ENCODE results near the gene LRRC28. TPM values are rescaled to one million over a fixed set of nuclear protein-coding genes. Genes with fewer than 3 reads are reported as not detected.

Gene LRRC28
- total and polyA plus RNA-seq, 9 donors: 11.3 to 39.7 (median 19.6) TPM

DNA sequence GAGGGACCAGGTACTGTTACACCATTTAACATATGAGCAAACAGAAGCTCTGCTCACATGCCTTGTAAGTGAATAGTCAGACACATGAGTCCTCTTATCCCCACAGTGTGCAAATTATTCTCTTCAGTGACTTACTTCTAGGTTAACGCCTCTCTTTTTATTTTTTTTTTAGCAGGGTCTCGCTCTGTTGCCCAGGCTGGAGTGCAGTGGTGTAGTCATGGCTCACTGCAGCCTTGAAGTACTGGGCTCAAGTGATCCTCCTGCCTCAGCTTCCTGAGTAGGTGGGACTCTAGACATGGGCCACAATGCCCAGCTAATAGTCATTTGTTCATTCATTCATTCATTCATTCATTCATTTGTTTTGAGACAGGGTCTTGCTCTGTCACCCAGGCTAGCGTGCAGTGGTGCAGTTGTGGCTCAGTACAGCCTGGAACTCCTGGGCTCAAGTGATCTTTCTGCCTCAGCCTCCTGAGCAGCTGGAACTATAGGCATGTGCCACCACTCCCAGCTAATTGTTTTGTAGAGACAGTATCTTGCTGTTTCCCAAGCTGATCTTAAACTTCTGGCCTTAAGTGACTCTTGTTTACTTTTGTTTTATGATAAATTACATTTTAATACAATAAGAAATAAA, 94.7 kb downstream of the LRRC28 start:
- WGBS, 3 donors: 93 to 96% (median 94%) methylated on average over 3 of the region's 3 CpGs
- DNase-seq: no peak
- no peak overlapping the region for H3K27ac ChIP-seq
- no peaks in the 10 kb centered on the region for H3K36me3 ChIP-seq
- intact Hi-C loops (cut with DNase I): no loop called here
- TF ChIP-seq, protein P1, sequence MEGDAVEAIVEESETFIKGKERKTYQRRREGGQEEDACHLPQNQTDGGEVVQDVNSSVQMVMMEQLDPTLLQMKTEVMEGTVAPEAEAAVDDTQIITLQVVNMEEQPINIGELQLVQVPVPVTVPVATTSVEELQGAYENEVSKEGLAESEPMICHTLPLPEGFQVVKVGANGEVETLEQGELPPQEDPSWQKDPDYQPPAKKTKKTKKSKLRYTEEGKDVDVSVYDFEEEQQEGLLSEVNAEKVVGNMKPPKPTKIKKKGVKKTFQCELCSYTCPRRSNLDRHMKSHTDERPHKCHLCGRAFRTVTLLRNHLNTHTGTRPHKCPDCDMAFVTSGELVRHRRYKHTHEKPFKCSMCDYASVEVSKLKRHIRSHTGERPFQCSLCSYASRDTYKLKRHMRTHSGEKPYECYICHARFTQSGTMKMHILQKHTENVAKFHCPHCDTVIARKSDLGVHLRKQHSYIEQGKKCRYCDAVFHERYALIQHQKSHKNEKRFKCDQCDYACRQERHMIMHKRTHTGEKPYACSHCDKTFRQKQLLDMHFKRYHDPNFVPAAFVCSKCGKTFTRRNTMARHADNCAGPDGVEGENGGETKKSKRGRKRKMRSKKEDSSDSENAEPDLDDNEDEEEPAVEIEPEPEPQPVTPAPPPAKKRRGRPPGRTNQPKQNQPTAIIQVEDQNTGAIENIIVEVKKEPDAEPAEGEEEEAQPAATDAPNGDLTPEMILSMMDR (IDR thresholded peaks at IDR 0.05): no peak
- no peak for TF ChIP-seq EP300 (IDR thresholded peaks at IDR 0.05)
- TF ChIP-seq POLR2A (IDR thresholded peaks at IDR 0.05): no peak
- no peaks in the 10 kb centered on the region for H3K27me3 ChIP-seq
- no peak overlapping the region for H3K4me3 ChIP-seq
- no peaks in the 10 kb centered on the region for H3K9me3 ChIP-seq
- peaks cover 3% of the 10 kb centered on the region for H3K4me1 ChIP-seq (ENCODE audit: insufficient read depth)

DNA sequence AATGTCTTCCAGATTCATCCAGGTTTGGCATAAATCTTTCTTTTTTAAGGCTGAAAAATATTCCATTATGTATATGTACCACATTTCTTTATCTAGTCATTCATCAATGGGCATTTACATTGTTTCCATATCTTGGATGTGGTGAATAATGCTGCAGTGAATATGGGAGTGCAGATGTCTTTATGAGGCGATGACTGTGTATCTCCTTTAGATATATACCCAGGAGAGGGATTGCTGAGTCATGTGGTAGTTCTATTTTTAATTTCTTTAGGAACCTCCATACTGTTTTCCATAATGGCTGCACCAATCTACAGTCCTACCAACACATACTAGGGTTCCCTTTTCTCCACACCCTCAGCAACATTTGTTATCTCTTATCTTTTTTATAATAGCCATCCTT, 96.3 kb downstream of the LRRC28 start:
- Histone ChIP-seq H3K27ac (no peak overlapping the region), H3K9me3 (no peaks in the 10 kb centered on the region), H3K36me3 (no peaks in the 10 kb centered on the region), H3K4me3 (no peak overlapping the region), H3K4me1 (ENCODE audit: insufficient read depth) (peaks cover 1% of the 10 kb centered on the region), H3K27me3 (no peaks in the 10 kb centered on the region)
- no peak for DNase-seq
- intact Hi-C loops (cut with DNase I): no loop called here
- WGBS, 3 donors: 95 to 98% (median 97%) methylated on average over 1 of the region's 1 CpG
- TF ChIP-seq, protein P1 (IDR thresholded peaks at IDR 0.05): no peak
- TF ChIP-seq EP300 (IDR thresholded peaks at IDR 0.05) (no peak), POLR2A (IDR thresholded peaks at IDR 0.05) (no peak)

- H3K9me3 ChIP-seq: no peaks in the 10 kb centered on the region
- intact Hi-C loops (cut with DNase I): no loop called here
- no peak overlapping the region for H3K27ac ChIP-seq
- no peak for DNase-seq
- WGBS, 3 donors: 98 to 99% (median 98%) methylated on average over 3 of the region's 3 CpGs
- peaks cover 1% of the 10 kb centered on the region for H3K4me1 ChIP-seq (ENCODE audit: insufficient read depth)
- TF ChIP-seq EP300 (IDR thresholded peaks at IDR 0.05) (no peak), POLR2A (IDR thresholded peaks at IDR 0.05) (no peak)
- TF ChIP-seq, protein P1 (IDR thresholded peaks at IDR 0.05): no peak
- H3K27me3 ChIP-seq: no peaks in the 10 kb centered on the region
- no peaks in the 10 kb centered on the region for H3K36me3 ChIP-seq
- H3K4me3 ChIP-seq: no peak overlapping the region
Measured at GRCh38 chr15:99348412-99348811, 97.1 kb downstream of the LRRC28 start.

GRCh38 chr15:99350408-99350807, 99.1 kb downstream of the LRRC28 start:
- TF ChIP-seq EP300 (IDR thresholded peaks at IDR 0.05) (no peak), POLR2A (IDR thresholded peaks at IDR 0.05) (no peak)
- TF ChIP-seq, protein P1 (IDR thresholded peaks at IDR 0.05): no peak
- no peak overlapping the region for H3K4me3 ChIP-seq
- no peak for DNase-seq
- no peaks in the 10 kb centered on the region for H3K9me3 ChIP-seq
- no peaks in the 10 kb centered on the region for H3K4me1 ChIP-seq (ENCODE audit: insufficient read depth)
- 93% methylated on average over 3 of the region's 3 CpGs for WGBS, 3 donors
- H3K27ac ChIP-seq: no peak overlapping the region
- intact Hi-C loops (cut with DNase I): no loop called here
- H3K27me3 ChIP-seq: no peaks in the 10 kb centered on the region
- no peaks in the 10 kb centered on the region for H3K36me3 ChIP-seq

Measured in ovary (tissue), 9 donors.